ENCODE measurements around the gene LRRC45. TPM values are rescaled to one million over a fixed set of nuclear protein-coding genes. Genes with fewer than 3 reads are reported as not detected.

The LRRC45 gene
- total RNA-seq, 1 donor from 2014 or later: 14.3 TPM

DNA sequence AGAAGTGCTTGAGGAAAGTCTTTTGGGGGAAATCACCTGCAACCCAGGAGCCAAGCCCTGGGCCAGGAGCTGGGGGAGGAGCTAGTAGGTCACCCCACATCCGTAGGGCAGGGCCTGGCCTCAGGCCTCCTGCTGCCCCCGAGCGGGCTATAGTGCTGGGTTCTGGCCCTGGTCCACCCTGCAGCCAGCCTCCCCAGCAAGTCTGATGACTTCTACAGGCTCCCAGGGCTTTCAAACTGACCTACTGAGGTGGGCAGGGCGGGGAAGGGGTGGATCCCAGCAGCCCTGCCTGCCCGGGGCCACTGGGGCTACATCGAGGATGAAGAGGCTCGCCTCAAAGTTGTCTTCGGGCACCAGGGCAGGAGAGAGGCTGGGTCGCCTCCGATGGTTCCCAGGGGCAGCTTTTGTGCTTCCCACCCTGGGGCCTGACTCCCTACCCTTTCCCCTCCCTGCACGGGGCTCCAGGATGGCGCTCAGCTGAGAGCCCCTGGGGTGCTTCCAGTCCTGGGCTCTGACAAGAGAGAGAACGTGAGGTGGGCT, 5.4 kb upstream of the LRRC45 start:
- FAIRE-seq: no peak
- no peak for DNase-seq (ENCODE audit: low spot score in 2 of 2)

DNA sequence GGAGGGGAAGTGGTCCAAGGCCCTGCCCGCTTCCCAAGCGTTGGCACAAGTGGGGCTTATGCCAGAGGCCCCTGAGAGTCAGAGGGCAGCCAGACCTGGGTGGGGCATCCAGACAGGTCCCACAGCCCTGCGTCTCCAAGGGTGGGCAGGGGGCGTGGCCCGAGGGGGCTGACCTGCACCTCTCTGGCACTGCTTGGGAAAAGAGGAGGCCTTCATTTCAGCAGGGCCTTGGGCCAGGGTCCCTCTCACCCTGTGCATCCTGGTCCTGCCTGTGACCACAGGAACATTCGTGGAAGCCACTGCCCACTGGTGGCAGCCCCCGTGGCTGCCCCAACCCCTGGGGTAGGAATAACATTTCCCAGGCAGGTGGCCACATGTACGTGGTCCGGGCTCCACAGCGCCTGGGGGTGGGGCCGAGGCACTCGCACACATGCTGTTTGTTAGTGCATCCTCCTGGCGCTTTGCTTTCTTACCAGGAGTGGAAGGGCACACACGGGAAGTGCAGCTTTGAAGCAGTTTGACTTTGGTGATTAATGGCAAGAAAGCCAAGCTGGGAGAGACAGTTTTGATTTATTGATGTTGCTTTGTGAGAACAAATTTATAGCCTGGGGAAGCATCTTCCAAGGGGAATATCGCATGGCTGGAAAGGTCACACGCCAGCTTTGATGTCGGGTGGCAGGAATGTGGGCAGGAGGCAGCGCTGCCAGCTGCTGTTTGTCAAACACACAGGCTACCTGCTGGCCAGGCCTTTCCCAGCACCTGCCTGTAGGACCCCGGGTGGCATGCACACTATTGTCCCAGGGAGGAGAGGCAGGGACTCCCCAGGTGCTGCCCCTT, 4.7 kb upstream of the LRRC45 start:
- FAIRE-seq (no peak), DNase-seq (ENCODE audit: low spot score in 2 of 2) (no peak)

DNA sequence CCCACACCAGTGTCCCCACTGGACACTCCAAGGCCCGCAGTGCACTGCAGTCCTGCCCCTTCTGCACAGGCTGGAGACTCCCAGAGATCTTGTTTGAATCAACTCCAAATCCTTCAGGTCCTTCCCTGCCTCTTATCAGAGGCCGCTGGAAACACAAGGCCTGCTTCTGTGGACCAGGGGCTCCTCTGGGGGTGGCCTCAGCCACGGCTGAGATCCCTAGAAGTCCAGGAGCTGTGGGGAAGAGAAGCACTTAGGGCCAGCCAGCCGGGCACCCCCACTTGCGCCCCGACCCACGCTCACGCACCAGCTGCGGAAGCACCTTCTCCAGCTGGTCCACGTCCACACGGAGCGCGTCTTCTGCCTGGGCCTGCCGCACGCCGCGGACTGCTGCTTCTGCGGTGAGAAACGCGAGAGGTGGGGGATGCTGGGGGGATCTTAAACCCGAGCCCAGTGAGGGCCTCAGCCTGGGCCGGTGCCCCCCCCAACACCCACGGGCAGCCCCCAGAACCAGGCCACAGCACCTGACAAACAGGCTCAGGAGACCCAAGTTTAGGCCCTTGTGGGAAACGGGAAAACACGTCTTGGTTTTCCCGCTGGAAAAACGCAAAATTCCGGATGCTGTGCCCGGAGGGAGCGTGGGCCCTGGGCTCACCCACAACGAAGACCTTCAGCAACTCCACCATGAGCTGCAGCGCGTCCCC, 4.0 kb upstream of the LRRC45 start:
- DNase-seq (ENCODE audit: low spot score in 2 of 2) (no peak), FAIRE-seq (no peak)

DNA sequence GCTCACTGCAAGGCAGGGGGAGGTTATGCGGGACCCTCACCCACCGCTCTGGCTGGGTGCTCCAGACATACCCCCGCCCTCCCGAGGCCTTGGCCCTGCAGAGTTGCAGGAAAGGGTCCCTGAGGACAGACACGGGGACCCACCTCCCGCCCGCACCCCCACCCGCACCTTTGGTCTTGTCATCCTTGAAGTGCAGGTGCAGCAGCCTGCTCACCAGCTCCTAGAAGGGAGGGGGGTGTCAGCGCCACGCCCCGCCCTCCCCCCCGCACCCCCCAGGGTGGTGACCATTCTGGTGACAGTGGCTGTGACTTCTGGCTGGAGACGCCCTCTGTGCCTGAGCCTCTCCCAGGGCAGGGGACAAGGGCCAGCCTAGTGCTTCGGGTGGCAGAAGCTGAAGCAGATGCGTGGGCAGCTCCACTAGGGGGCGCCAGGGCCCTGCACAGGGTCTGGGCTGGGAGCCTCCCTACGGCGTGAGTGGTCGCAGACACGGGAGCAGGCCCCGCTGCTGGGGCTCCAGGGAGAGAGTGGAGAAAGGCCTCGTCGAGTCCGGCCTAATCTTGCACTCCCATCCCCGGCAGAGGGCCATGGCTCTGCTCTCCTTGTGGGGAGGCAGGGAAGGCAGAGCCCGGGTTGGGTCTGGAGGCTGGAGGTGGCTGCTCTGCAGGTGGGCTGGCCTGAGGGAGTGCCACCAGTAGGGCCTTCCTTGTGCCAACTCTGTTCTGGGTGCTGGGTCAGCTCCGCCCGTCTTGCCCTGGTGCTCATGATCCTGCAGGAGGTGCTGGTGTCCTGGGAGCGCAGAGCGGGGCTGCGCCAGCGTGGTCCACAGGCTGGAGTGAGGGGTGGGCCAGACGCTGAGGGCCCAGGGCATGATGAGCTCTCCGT, 3.2 kb upstream of the LRRC45 start:
- no peak for FAIRE-seq
- no peak for DNase-seq (ENCODE audit: low spot score in 2 of 2)

DNA sequence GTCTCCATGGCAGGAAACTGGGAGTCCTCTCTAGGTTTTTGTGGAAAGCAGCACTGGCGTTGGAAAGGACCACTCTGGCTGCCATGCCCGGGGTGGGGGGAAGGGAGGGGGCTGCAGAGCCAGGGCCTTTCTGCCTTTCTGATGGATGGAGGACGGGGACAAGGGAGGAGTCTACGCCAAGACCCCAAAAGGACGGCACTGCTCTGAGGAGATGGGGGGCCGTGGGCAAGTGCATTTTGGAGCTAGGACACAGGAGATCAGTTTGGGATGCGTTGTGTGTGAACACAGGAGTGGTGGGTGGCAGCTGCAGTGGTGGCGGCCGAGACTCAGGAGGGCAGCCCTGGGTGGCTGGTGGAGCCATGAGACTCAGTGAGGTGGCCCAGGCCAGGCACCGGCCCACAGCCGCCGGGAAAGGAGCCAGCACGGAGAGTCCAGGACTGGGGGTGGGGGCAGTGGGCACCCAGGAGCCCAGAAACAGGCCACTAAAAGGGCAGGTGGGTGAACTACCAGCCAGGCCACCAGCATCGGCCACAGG, 2.5 kb upstream of the LRRC45 start:
- FAIRE-seq (no peak), DNase-seq (ENCODE audit: low spot score in 2 of 2) (no peak)

DNA sequence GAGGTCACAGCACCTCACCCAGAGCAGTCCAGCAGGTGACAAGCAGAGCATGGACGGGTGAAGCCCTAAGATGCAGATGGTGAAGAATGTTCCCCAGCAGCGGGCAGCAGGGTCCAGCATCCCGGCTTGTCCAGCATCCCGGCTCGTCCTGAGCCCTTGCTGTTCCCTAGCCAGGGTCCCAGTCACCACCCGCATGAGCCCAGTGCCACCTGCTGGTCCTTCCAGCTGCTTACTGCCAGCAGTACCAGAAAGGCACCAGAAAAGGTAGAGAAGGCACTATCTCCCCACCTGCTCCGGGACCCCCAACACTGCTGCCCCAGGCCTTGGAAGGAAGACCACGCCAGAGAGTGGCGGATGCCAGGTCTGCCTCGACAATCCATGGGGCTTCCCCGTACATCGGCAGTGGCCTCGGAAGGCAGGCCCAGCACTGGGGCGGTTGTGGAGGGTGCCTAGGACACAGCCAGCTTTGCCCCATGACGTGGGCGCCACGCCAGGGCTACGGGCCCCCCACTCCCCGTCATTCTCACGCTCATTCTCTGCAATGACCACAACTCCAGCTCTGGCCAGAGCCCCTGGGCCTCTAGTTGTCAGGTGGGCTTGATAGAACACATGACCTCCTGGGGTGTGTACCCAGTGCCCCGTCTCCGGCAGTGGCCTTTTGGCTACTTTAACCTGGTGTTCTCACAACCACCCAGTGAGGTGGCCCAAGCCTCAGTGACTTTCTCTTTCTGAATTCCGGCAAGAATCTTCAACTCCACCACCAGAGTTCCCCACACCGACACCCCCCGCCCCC, 1.8 kb upstream of the LRRC45 start:
- FAIRE-seq: no peak

DNA sequence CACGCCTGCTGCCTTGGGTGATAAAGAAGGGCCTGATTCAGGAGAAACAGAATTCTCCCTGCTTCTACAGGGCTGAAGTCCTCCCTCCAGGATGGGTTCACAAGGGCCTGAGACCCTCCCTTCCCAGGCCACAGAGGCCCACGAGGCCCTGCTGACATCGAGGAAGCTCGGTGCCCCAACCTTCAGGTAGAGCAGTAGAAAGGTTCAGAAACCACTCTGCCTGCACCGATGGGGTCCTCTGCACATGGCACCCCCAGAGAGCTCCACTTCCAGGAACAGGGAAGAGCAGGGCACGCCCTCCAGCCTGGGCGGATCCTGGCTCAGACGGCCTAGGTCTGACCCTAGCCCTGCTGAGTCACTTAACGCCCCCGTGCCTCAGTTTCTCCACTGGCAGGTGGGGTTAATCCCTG, 1.2 kb upstream of the LRRC45 start:
- FAIRE-seq (no peak), DNase-seq (ENCODE audit: low spot score in 2 of 2) (no peak)

More for the DNA sequence above, 1.8 kb upstream of the LRRC45 start:
- DNase-seq (ENCODE audit: low spot score in 2 of 2): peak; percentile 78 to 84

DNA sequence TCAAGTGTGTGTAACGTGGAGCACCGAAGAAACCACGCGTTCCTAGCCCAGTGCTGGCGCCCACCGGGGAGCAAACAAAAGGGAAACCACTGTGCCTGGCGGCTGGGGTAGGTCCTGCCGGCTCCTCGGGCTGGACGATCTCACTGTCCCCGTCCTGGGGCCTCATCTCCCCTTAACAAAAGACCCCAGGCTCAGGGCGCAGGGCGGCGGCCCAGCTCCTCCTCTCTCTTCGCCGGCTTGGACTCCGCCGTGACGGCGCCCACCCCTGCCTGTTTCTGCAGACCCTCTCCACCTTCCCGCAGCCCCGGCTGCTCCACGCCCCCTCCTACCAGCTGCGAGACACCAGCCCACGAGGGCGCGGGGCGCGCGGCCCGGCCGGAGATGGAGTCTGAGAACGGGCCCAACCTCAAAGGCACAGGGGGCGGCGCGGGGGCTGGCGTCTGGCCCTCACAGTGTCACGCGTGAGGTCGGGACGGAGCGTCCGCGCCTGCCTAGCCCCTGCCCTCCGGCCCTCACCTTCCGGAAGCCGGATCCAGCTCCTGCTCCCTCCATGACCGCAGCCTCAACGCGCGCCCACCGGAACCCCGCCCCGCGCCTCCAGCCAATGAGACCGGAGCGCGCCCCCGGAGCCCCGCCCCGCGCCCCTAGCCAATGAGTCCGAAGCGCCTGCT, 660 bp upstream of the LRRC45 start, which contains the start of gene CENPX:
Gene CENPX (minus strand): TSS at position 569 of the 671 bp plus-strand sequence. CDS start 17 bp downstream, at position 552.
- DNase-seq (ENCODE audit: low spot score in 2 of 2): no peak

DNA sequence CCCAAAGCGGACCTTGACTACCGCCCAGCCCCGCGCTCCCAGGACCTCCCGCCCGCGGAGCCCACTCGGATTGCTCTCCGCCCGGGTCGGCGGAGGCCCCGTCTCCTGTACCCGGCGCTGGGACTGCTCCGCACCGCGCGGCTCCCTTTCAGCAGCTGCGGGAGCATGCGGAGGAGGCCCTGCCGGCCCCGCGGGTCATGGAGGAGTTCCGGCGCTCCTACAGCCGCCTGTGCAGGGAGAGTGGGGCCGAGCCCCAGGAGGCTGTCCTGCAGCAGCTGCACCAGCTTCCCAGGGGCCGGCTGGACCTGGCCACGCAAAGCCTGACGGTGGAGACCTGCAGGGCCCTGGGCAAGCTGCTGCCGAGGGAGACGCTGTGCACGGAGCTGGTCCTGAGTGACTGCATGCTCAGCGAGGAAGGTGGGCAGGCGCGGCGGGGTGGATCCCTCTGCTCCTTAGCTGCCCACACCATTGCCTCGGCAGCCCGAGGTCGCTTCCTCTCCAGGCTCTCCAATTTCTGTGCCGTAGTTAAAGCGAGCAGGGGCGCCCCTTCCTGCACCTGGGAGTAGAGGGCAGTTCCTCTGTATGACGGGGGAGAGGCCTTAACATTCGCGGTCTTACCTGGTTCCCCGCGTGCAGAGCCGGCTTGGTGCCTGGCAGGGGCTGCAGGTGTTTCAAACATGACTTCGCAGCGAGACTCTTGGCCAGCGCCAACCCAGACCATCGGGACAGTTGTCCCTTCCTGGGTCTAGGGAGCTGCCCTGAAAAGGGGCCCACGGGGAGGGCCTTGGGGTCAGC, 539 bp downstream of the LRRC45 start:
- no peak for FAIRE-seq
- DNase-seq (ENCODE audit: low spot score in 2 of 2): no peak

More for the DNA sequence above, 660 bp upstream of the LRRC45 start, which contains the start of gene CENPX:
- FAIRE-seq: no peak

DNA sequence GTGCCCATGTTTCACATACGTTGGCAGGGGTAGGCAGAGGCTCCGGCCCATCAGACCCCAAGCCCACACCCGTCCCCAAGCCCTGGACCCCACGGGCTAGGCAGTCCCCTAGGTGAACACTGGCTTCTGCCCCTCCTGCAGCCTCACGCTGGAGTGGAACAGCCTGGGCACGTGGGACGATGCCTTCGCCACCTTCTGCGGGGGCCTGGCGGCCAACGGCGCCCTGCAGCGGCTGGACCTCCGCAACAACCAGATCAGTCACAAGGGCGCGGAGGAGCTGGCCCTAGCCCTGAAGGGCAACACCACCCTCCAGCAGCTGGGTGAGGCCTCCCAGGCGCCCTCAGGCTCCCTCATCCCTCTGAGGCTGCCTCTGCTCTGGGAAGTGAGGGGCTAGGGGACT, 1.8 kb downstream of the LRRC45 start:
- FAIRE-seq: no peak

DNA sequence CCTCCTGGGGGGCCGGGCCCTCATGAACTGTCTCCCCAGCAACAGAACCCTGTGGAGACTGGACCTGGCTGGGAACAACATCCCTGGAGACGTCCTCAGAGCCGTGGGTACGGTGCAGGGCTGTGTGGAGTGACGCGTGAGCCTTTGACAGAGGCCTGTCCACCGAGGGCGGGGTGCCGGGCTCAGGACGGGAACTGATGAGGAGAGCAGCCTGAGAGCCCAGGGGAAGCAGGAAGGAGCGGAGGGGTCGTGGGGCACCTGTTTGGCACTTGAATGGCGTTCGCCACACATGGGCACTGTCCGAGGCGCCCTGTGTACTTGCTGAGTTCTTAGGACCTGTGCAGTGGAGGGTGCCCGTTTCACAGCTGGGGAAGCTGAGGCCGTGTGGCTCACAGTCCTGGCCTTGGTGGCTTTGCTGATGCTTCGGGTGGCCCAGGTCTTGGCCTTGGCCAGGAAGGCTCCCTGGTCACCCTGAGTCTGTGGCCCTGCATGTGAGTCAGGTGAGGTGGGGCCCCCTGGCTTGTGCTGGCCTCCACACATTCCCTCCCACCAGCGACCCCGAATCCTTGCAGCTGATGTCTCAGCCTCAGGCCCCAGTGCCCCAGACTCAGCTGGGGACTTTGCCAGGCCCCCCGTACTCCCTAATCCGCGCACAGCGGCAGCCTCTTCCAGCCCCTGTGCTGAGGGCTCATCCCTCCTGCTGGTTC, 2.4 kb downstream of the LRRC45 start:
- FAIRE-seq (no peak), DNase-seq (ENCODE audit: low spot score in 2 of 2) (no peak)

More for the DNA sequence above, 1.8 kb downstream of the LRRC45 start:
- DNase-seq (ENCODE audit: low spot score in 2 of 2): no peak

DNA sequence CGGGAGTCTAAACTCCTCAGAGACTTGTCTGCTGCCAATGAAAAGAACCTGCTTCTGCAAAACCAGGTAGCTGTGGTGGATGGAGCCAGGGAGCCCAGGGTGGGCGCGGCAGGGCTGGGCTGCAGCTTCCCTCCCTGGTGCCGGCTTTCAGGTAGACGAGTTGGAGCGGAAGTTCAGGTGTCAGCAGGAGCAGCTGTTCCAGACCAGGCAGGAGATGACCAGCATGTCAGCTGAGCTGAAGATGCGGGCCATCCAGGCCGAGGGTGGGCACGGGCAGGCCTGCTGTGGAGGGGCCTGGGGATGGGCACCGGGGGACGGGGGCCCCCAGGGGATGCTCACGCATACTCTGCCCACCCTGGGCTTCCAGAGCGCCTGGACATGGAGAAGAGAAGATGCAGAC, 5.1 kb downstream of the LRRC45 start:
- FAIRE-seq (no peak), DNase-seq (ENCODE audit: low spot score in 2 of 2) (no peak)

DNA sequence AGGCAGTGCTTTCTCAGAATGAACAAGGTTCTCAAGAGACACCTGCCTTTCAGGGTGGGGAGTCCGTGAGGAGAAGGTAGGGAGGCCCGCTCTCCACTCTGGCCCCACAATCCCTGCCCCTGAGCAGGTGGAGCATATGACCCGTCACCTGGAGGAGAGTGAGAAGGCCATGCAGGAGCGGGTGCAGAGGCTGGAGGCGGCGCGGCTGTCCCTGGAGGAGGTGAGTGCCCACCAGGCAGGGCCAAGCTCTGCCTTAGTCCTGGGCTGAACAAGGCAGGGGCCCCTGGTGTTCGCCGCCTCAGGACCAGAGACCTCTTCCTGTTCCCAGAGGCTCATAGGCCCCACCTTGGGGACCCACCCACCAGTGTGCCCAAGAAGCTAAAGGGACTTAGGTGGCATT, 5.9 kb downstream of the LRRC45 start:
- no peak for FAIRE-seq
- DNase-seq (ENCODE audit: low spot score in 2 of 2): no peak

DNA sequence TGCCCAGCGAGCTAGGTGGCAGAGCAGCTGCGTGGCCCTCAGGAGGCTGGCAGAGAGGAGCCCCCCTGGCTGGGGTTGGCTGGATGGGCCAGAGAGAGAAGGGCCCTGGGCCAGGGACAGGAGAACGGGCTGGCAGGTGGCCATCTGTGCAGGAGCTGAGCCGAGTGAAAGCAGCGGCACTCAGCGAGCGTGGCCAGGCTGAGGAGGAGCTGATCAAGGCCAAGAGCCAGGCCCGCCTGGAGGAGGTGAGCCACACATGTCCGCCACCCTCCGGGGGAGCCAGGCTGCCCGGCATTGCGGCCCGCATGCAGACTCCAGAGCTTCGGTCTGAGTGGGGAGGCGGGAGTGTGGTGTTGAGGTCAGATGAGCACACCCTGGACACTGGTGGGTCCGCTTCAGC, 6.3 kb downstream of the LRRC45 start:
- no peak for DNase-seq (ENCODE audit: low spot score in 2 of 2)
- FAIRE-seq: no peak

DNA sequence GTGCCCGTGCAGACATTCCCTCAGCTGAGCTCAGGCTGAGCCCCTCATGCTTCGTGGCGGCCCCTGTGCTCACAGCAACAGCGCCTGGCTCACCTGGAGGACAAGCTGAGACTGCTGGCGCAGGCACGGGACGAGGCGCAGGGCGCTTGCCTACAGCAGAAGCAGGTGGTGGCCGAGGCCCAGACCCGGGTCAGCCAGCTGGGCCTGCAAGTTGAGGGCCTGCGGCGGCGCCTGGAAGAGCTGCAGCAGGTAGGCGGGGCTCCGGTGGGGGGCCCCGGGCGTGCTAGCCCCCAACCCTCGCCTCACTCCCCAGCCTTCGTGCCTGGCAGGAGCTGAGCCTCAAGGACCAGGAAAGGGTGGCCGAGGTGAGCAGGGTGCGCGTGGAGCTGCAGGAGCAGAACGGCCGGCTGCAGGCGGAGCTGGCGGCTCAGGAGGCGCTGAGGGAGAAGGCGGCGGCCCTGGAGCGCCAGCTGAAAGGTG, 6.9 kb downstream of the LRRC45 start:
- no peak for DNase-seq (ENCODE audit: low spot score in 2 of 2)
- FAIRE-seq: no peak

DNA sequence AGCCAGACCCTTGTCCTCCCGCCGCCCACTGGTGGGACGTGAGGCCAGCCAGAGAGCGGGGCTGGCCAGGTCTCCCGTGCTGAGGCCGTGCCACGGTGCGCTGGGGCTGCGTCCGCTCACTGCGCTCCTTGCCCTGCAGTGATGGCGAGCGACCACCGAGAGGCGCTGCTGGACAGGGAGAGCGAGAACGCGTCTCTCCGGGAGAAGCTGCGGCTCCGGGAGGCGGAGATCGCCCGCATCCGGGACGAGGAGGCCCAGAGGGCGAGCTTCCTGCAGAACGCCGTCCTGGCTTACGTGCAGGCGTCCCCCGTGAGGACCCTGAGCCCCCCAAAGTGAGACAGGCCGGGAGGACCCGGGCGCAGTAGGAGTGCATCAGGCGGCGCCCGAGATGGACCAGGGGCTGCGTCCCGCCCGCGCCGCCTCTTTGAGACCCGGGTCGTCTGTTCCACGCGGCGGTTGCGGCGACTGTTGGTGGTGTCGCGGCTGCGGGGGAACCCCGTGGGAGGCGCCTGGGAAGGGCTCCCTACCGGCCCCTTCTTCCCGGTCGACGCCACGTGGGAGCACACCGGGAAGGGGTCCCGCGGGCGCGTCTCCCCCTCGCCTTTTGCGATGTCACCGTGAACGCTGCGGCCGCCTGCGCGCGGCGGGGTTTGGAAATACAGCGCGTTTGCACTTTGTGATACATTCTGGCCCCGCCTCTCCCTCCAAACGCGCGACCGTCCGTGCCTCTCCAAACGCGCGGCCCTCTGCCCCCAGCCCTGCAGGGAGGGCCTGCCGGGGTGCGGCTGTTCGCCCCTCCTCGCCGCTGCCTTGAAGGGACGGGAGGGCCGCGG, 7.6 kb downstream of the LRRC45 start:
- FAIRE-seq (no peak), DNase-seq (ENCODE audit: low spot score in 2 of 2) (peak; percentile 90 to 95)

Measured in frontal cortex (tissue), 4 donors.